GM18951 (cell line): ENCODE measurements around the gene NWD2.

ENCODE experiments used
- POLR2A ChIP-seq: IDR thresholded peaks from 4 replicates; pipeline ENCODE4 v1.6.1; 2011; ENCODE audit warnings: mild to moderate bottlenecking; ENCODE audit not compliant: insufficient read length, insufficient read depth; ENCODE audit errors: extremely low read depth
- in situ Hi-C: fragments of 300-500 bp; cut with MboI; formaldehyde crosslinking; loops from one replicate; pipeline ENCODE4 v1.12.0; 2022; ENCODE audit warnings: low sequenced_read_pairs, mixed read lengths, inconsistent platforms; ENCODE audit not compliant: unreplicated experiment

NWD2 gene

GRCh38 chr4:37464373-37465128 lies 220.0 kb downstream of the NWD2 start:
- TF ChIP-seq POLR2A: no peak
- in situ Hi-C loops: no loop called here

GRCh38 chr4:37465296-37465695 lies 220.8 kb downstream of the NWD2 start:
- TF ChIP-seq POLR2A: no peak
- in situ Hi-C loops: no loop called here

GRCh38 chr4:37465845-37466244 lies 221.3 kb downstream of the NWD2 start:
- no peak for TF ChIP-seq POLR2A
- in situ Hi-C loops: no loop called here

- in situ Hi-C loops: no loop called here
- TF ChIP-seq POLR2A: no peak
Measured at GRCh38 chr4:37467223-37467622, 222.7 kb downstream of the NWD2 start.

- in situ Hi-C loops: no loop called here
- no peak for TF ChIP-seq POLR2A
Measured at GRCh38 chr4:37467824-37468223, 223.3 kb downstream of the NWD2 start.

GRCh38 chr4:37469286-37469685 lies 224.7 kb downstream of the NWD2 start:
- in situ Hi-C loops: no loop called here
- no peak for TF ChIP-seq POLR2A

- TF ChIP-seq POLR2A: no peak
- in situ Hi-C loops: no loop called here
Measured at GRCh38 chr4:37470245-37470644, 225.7 kb downstream of the NWD2 start.

GRCh38 chr4:37471093-37471492 lies 226.6 kb downstream of the NWD2 start:
- TF ChIP-seq POLR2A: no peak
- in situ Hi-C loops: no loop called here

- in situ Hi-C loops: no loop called here
- TF ChIP-seq POLR2A: no peak
Measured at GRCh38 chr4:37471971-37472370, 227.4 kb downstream of the NWD2 start.

GRCh38 chr4:37473807-37474206 lies 229.3 kb downstream of the NWD2 start:
- in situ Hi-C loops: no loop called here
- no peak for TF ChIP-seq POLR2A

GRCh38 chr4:37475087-37475486 lies 230.5 kb downstream of the NWD2 start:
- no peak for TF ChIP-seq POLR2A
- in situ Hi-C loops: no loop called here

- no peak for TF ChIP-seq POLR2A
- in situ Hi-C loops: no loop called here
Measured at GRCh38 chr4:37475776-37476175, 231.2 kb downstream of the NWD2 start.

- in situ Hi-C loops: no loop called here
Measured at GRCh38 chr4:37476256-37476655, 231.7 kb downstream of the NWD2 start.

GRCh38 chr4:37476691-37477090 lies 232.1 kb downstream of the NWD2 start:
- in situ Hi-C loops: no loop called here
- no peak for TF ChIP-seq POLR2A

More at GRCh38 chr4:37476256-37476655, 231.7 kb downstream of the NWD2 start:
- TF ChIP-seq POLR2A: no peak
